DOHH2 (cell line): Measurements from ENCODE around the gene PHF2.

Experiments
- EZH2phosphoT487 ChIP-seq: fragments of 200-600 bp; sonication (generic); IDR thresholded peaks from 2 replicates; pipeline ENCODE4 v1.6.1; 2017; ENCODE audit warnings: borderline replicate concordance, mild to moderate bottlenecking, antibody characterized with exemption, low read length, moderate library complexity, mixed read lengths
- TF ChIP-seq, protein P1 (sequence below): fragments of 200-600 bp; sonication (generic); IDR thresholded peaks from one replicate; pipeline ENCODE4 v1.5.1; 2014; ENCODE audit warnings: antibody characterized with exemption, mild to moderate bottlenecking, low read depth, low read length; ENCODE audit not compliant: poor library complexity, severe bottlenecking

DNA sequence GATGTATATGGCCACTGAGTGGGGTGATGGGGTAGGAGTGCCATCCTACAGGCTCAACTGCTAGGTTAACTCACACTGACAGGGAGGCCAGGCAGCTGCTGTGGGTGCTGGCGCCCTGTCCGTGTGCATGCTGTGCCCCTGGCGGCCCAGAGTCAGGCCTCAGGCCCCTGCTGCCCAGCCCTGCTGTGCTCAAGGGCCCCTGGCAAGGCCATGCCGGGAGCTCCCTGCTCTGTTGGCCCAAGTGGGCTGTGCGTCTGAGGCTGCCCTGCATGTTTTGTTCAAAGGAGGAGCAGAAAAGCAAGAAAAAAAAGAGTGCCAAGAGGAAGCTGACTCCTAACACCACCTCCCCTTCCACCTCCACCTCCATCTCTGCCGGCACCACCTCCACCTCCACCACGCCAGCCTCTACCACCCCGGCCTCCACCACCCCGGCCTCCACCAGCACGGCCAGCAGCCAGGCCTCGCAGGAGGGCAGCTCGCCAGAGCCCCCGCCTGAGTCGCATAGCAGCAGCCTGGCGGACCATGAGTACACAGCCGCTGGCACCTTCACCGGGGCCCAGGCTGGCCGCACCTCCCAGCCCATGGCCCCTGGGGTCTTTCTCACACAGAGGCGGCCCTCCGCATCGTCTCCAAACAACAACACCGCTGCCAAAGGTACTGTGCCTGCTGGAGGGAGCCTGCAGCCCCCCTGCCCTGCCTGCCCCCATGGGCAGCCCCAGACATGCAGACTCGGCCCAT lies 100.1 kb downstream of the PHF2 start:
- TF ChIP-seq, protein P1, sequence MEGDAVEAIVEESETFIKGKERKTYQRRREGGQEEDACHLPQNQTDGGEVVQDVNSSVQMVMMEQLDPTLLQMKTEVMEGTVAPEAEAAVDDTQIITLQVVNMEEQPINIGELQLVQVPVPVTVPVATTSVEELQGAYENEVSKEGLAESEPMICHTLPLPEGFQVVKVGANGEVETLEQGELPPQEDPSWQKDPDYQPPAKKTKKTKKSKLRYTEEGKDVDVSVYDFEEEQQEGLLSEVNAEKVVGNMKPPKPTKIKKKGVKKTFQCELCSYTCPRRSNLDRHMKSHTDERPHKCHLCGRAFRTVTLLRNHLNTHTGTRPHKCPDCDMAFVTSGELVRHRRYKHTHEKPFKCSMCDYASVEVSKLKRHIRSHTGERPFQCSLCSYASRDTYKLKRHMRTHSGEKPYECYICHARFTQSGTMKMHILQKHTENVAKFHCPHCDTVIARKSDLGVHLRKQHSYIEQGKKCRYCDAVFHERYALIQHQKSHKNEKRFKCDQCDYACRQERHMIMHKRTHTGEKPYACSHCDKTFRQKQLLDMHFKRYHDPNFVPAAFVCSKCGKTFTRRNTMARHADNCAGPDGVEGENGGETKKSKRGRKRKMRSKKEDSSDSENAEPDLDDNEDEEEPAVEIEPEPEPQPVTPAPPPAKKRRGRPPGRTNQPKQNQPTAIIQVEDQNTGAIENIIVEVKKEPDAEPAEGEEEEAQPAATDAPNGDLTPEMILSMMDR, result no peak
- no peak for TF ChIP-seq EZH2phosphoT487
